GM23248 (cell line): Measurements from ENCODE around the gene NFXL1. TPM values are rescaled to one million over a fixed set of nuclear protein-coding genes. Genes with fewer than 3 reads are reported as not detected.

ENCODE experiments used
- DNase-seq: peaks from one replicate; pipeline ENCODE4 v3.0.0-alpha.2; 2015
- H2AFZ ChIP-seq: fragments of 200-600 bp; sonication (generic); 2 replicates; pipeline ENCODE4 v1.6.1; 2016; ENCODE audit warnings: antibody characterized with exemption
- H3F3A ChIP-seq: fragments of 200-600 bp; sonication (generic); 2 replicates; pipeline ENCODE4 v1.6.1; 2016; ENCODE audit warnings: mild to moderate bottlenecking, antibody characterized with exemption, mixed run types; ENCODE audit not compliant: insufficient read depth
- H3K27ac ChIP-seq: fragments of 200-600 bp; sonication (generic); 2 replicates; pipeline ENCODE4 v1.5.1; 2016; ENCODE audit warnings: mild to moderate bottlenecking
- H3K27me3 ChIP-seq: fragments of 200-600 bp; sonication (generic); replicated peaks from 2 replicates; pipeline ENCODE4 v1.6.1; 2016; ENCODE audit warnings: mild to moderate bottlenecking; ENCODE audit not compliant: insufficient read depth
- H3K36me3 ChIP-seq: fragments of 200-600 bp; sonication (generic); 2 replicates; pipeline ENCODE4 v1.6.1; 2016; ENCODE audit warnings: low read depth, mild to moderate bottlenecking
- H3K4me1 ChIP-seq: fragments of 200-600 bp; sonication (generic); 2 replicates; pipeline ENCODE4 v1.6.1; 2016; ENCODE audit warnings: mild to moderate bottlenecking; ENCODE audit not compliant: insufficient read depth
- H3K4me2 ChIP-seq: fragments of 200-600 bp; sonication (generic); one replicate; pipeline ENCODE4 v1.6.1; 2016; ENCODE audit warnings: mild to moderate bottlenecking; ENCODE audit not compliant: unreplicated experiment
- H3K4me3 ChIP-seq: fragments of 200-600 bp; sonication (generic); 2 replicates; pipeline ENCODE4 v1.5.1; 2016; ENCODE audit warnings: mild to moderate bottlenecking
- H3K79me2 ChIP-seq: fragments of 200-600 bp; sonication (generic); 2 replicates; pipeline ENCODE4 v1.6.1; 2016; ENCODE audit warnings: mild to moderate bottlenecking; ENCODE audit not compliant: insufficient read depth
- H3K9ac ChIP-seq: fragments of 200-600 bp; sonication (generic); 2 replicates; pipeline ENCODE4 v1.6.1; 2016; ENCODE audit warnings: mild to moderate bottlenecking
- H3K9me2 ChIP-seq: fragments of 200-600 bp; sonication (generic); 2 replicates; pipeline ENCODE4 v1.6.1; 2016; ENCODE audit warnings: mixed run types, mild to moderate bottlenecking, moderate library complexity; ENCODE audit not compliant: insufficient read depth
- H3K9me3 ChIP-seq: fragments of 200-600 bp; sonication (generic); one replicate; pipeline ENCODE4 v1.6.1; 2017; ENCODE audit warnings: low read depth
- H4K20me1 ChIP-seq: fragments of 200-600 bp; sonication (generic); 2 replicates; pipeline ENCODE4 v1.6.0; 2016; ENCODE audit not compliant: insufficient read depth
- EZH2 ChIP-seq: fragments of 200-600 bp; sonication (generic); IDR thresholded peaks from 2 replicates; pipeline ENCODE4 v1.6.1; 2018; ENCODE audit warnings: antibody characterized with exemption, mild to moderate bottlenecking; ENCODE audit not compliant: insufficient read depth, poor library complexity, severe bottlenecking
- EZH2phosphoT487 ChIP-seq: fragments of 200-600 bp; sonication (generic); IDR thresholded peaks from 2 replicates; pipeline ENCODE4 v1.6.1; 2018; ENCODE audit warnings: antibody characterized with exemption, moderate library complexity, mild to moderate bottlenecking, low read depth; ENCODE audit not compliant: insufficient read depth
- WGBS, 2 experiments: methylation state at CpG; one replicate each; pipeline ENCODE4 v1.1.6; 2015 to 2017; ENCODE audit warnings: low lambda C conversion rate in 2 of 2, low coverage in 1 of 2; ENCODE audit errors: missing lambda C conversion rate in 2 of 2; 5-methylcytosine and 5-hydroxymethylcytosine counted together
- in situ Hi-C: fragments of 300-500 bp; cut with MboI; formaldehyde crosslinking; loops from 2 replicates; pipeline ENCODE4 v1.15.0; 2020
- polyA plus RNA-seq: library from polyadenylated mRNA; unstranded; fragments of >200 nt; fragmentation: Nextera tagmentation; extraction: Ambion mirVana; gene quantifications from 2 replicates; pipeline ENCODE4 v1.2.1, GENCODE V29; 2016
- total RNA-seq: library from RNA; depleted of rRNA; stranded (reverse); fragments of >200 nt; shearing (Covaris generic); gene quantifications from 2 replicates; pipeline ENCODE4 v1.2.3, GENCODE V29; 2014

Gene NFXL1
- total and polyA plus RNA-seq, 2 experiments from 2014 or later = 4.6 to 7.7 TPM

DNA sequence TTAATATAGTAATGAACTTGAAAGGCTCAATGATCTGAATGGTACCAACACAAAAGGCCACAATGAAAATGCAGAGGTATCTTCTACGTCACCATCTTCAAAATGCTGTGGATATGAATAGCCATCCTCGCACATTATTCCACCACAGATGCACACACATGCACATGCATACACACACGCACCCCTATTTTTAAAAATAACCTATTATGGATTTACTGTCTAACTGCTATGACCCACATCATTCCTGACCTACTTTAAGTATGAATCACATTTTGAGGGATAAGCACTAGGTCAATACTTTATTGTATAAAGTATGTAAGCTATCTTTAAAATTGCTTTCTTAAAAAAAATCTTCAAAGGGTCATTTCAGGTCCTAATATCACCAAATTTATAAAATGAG, 52.1 kb downstream of the NFXL1 start:
- peak overlapping the region; percentile 18 for H3K4me2 ChIP-seq
- H3K9ac ChIP-seq = no peak overlapping the region
- H2AFZ ChIP-seq = no peak overlapping the region
- H3K9me2 ChIP-seq = no peaks in the 10 kb centered on the region
- 0 out of 2 replicates have a peak, but pooled peaks cover 3% of the 10 kb centered on the region for H3K79me2 ChIP-seq
- peak overlapping the region; percentile 6; the same call in 1 of the 2 replicates for H3K4me3 ChIP-seq
- no peaks in the 10 kb centered on the region for H3K36me3 ChIP-seq
- TF ChIP-seq EZH2 (no peak), EZH2phosphoT487 (no peak)
- no peaks in the 10 kb centered on the region for H3K9me3 ChIP-seq
- H3K27ac ChIP-seq = peak overlapping the region; percentile 54
- DNase-seq = peak; percentile 58
- peaks cover 15% of the 10 kb centered on the region for H3F3A ChIP-seq
- in situ Hi-C loops = no loop called here
- 89 to 92% methylated on average over 3 of the region's 3 CpGs for WGBS, 2 experiments
- H3K27me3 ChIP-seq = no peaks in the 10 kb centered on the region
- H3K4me1 ChIP-seq = peaks cover 28% of the 10 kb centered on the region
- H4K20me1 ChIP-seq = no peaks in the 10 kb centered on the region

DNA sequence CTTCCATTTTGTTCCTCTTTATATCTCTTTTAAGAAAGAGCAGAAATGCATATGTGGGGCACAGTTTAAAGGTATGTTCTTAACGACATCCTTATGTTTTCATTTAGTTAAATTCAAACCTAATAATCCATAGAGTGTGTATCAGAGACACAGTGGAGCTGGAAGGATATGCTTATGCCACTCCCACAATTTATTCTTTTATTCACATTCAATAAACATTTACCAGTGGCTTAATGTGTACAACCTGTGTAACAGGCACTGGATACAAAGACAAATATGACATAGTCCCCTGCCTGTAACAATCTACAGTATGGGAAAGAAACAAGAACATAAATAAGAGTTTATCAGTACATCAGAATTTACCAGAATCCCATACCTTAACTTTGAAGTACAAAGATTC, 54.1 kb downstream of the NFXL1 start:
- Histone ChIP-seq H3K9me2 (no peaks in the 10 kb centered on the region), H3K4me2 (no peak overlapping the region), H3F3A (peaks cover 20% of the 10 kb centered on the region), H3K9ac (no peak overlapping the region), H3K9me3 (no peaks in the 10 kb centered on the region), H2AFZ (no peak overlapping the region), H3K4me1 (peaks cover 45% of the 10 kb centered on the region), H3K4me3 (no peak overlapping the region), H3K27me3 (no peaks in the 10 kb centered on the region), H4K20me1 (no peaks in the 10 kb centered on the region), H3K27ac (no peak overlapping the region), H3K36me3 (no peaks in the 10 kb centered on the region), H3K79me2 (0 out of 2 replicates have a peak, but pooled peaks cover 3% of the 10 kb centered on the region)
- TF ChIP-seq EZH2phosphoT487 = no peak
- WGBS, 2 experiments = 89 to 94% methylated on average over 1 of the region's 1 CpG
- DNase-seq = no peak
- in situ Hi-C loops = no loop called here

DNA sequence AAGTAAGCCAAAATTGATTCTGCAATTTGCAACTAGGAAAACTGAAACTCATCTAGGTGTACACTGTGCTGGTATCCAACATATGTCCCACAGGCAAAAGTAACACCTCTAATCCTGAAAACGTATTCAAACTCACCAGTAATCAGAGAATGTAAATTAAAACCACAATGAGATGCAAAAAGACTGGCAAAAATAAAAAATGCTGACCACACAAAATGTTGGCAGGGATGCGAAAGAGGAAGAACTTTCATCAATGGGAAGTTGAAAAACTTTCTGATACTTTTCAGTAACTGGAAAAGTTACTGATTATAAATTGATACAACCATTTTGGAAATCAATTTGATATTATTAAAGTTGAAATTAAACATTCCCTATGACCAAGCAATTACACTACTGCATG, 56.4 kb downstream of the NFXL1 start:
- Histone ChIP-seq H4K20me1 (no peaks in the 10 kb centered on the region), H3K9me2 (no peaks in the 10 kb centered on the region), H3K4me1 (peaks cover 51% of the 10 kb centered on the region), H3K9ac (no peak overlapping the region), H2AFZ (no peak overlapping the region), H3K79me2 (0 out of 2 replicates have a peak, but pooled peaks cover 3% of the 10 kb centered on the region), H3K27ac (no peak overlapping the region), H3K9me3 (no peaks in the 10 kb centered on the region), H3F3A (peaks cover 31% of the 10 kb centered on the region), H3K4me2 (no peak overlapping the region), H3K4me3 (no peak overlapping the region), H3K27me3 (no peaks in the 10 kb centered on the region), H3K36me3 (no peaks in the 10 kb centered on the region; the same call in 1 of the 2 replicates)
- TF ChIP-seq EZH2phosphoT487 (no peak), EZH2 (no peak)
- 76% methylated on average over 2 of the region's 2 CpGs for WGBS, 2 experiments
- in situ Hi-C loops = no loop called here
- DNase-seq = no peak

DNA sequence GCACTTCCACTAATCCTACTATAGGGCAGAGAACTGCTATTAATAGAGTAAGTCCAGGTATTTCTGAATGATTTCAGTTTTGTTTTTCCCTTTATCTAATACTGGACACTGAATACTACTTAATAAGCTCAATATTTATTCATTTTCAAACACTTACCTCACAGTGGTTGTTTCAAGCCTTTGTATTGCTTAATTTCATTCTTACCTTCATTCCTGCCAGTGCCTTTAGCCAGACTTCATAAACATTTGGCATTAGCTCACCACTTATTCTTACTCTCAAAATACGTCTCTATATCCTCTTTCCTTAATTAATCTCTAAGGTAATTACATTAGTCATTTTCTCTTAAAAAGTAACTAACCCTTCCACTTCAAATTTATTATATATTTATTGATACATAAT, 57.7 kb downstream of the NFXL1 start:
- in situ Hi-C loops = no loop called here
- no peak overlapping the region for H3K9ac ChIP-seq
- no peak for DNase-seq
- H3K27ac ChIP-seq = peak overlapping the region; percentile 49
- no peaks in the 10 kb centered on the region for H3K9me3 ChIP-seq
- peaks cover 51% of the 10 kb centered on the region for H3K4me1 ChIP-seq
- H3F3A ChIP-seq = peaks cover 31% of the 10 kb centered on the region
- TF ChIP-seq EZH2 (no peak), EZH2phosphoT487 (no peak)
- no peaks in the 10 kb centered on the region; the same call in 1 of the 2 replicates for H3K36me3 ChIP-seq
- no peaks in the 10 kb centered on the region for H3K27me3 ChIP-seq
- 67 to 80% methylated on average over 1 of the region's 1 CpG for WGBS, 2 experiments
- no peak overlapping the region for H3K4me2 ChIP-seq
- no peaks in the 10 kb centered on the region for H3K9me2 ChIP-seq
- H2AFZ ChIP-seq = no peak overlapping the region; the same call in 1 of the 2 replicates
- 0 out of 2 replicates have a peak, but pooled peaks cover 3% of the 10 kb centered on the region for H3K79me2 ChIP-seq
- H3K4me3 ChIP-seq = no peak overlapping the region
- no peaks in the 10 kb centered on the region for H4K20me1 ChIP-seq
